ENCODE measurements around the gene SLCO4A1.

The SLCO4A1 gene

GRCh38 chr20:62642051-62642665 lies at the start of gene SLCO4A1:
Gene SLCO4A1 (plus strand): TSS chr20:62642503. CDS start chr20:62656455, 13,952 bp downstream.
- H3K4me3 ChIP-seq (replicated peaks in 1 of 2; ENCODE audit: low read depth in 2 of 2, low read length in 2 of 2): peak within 1 kb of the TSS; percentile 23 to 45
- DNase-seq (ENCODE audit: low read depth in 2 of 2): peak; percentile 23 to 48
- TF ChIP-seq CTCF (IDR thresholded peaks at IDR 0.05; ENCODE audit: low read depth, low read length): no peak

- DNase-seq (ENCODE audit: low read depth in 2 of 2): no peak
- no peak for TF ChIP-seq CTCF (IDR thresholded peaks at IDR 0.05; ENCODE audit: low read depth, low read length)
- H3K4me3 ChIP-seq (replicated peaks in 1 of 2; ENCODE audit: low read depth in 2 of 2, low read length in 2 of 2): no peak overlapping the region
Measured at GRCh38 chr20:62592506-62593177, 49.7 kb upstream of the SLCO4A1 start.

GRCh38 chr20:62593616-62594015 lies 48.7 kb upstream of the SLCO4A1 start:
- no peak overlapping the region for H3K4me3 ChIP-seq (replicated peaks in 1 of 2; ENCODE audit: low read depth in 2 of 2, low read length in 2 of 2)
- DNase-seq (ENCODE audit: low read depth in 2 of 2): no peak
- TF ChIP-seq CTCF (IDR thresholded peaks at IDR 0.05; ENCODE audit: low read depth, low read length): no peak

- no peak for TF ChIP-seq CTCF (IDR thresholded peaks at IDR 0.05; ENCODE audit: low read depth, low read length)
- H3K4me3 ChIP-seq (replicated peaks in 1 of 2; ENCODE audit: low read depth in 2 of 2, low read length in 2 of 2): no peak overlapping the region
Measured at GRCh38 chr20:62595069-62595468, 47.2 kb upstream of the SLCO4A1 start.

GRCh38 chr20:62595491-62595890 lies 46.8 kb upstream of the SLCO4A1 start:
- DNase-seq (ENCODE audit: low read depth in 2 of 2): peak; percentile 49 to 54
- no peak overlapping the region for H3K4me3 ChIP-seq (replicated peaks in 1 of 2; ENCODE audit: low read depth in 2 of 2, low read length in 2 of 2)

More at GRCh38 chr20:62595069-62595468, 47.2 kb upstream of the SLCO4A1 start:
- DNase-seq (ENCODE audit: low read depth in 2 of 2): no peak

GRCh38 chr20:62596486-62596885 lies 45.8 kb upstream of the SLCO4A1 start:
- no peak for DNase-seq (ENCODE audit: low read depth in 2 of 2)
- TF ChIP-seq CTCF (IDR thresholded peaks at IDR 0.05; ENCODE audit: low read depth, low read length): no peak
- H3K4me3 ChIP-seq (replicated peaks in 1 of 2; ENCODE audit: low read depth in 2 of 2, low read length in 2 of 2): no peak overlapping the region

More at GRCh38 chr20:62595491-62595890, 46.8 kb upstream of the SLCO4A1 start:
- no peak for TF ChIP-seq CTCF (IDR thresholded peaks at IDR 0.05; ENCODE audit: low read depth, low read length)

Measured in cardiac fibroblast (primary cell).